H1 (cell line): ENCODE data around the gene NT5C3B. TPM values are rescaled to one million over a fixed set of nuclear protein-coding genes. Genes with fewer than 3 reads are reported as not detected.

Source experiments
- CTCF ChIA-PET: fragments of 300-600 bp; sonication (Branson Sonifier 250); formaldehyde crosslinking; loops from one replicate; lab custom pipeline; 2021; ENCODE audit not compliant: partially characterized antibody; lab: Charles Lee
- POLR2A ChIA-PET: fragments of 300-600 bp; sonication (Branson Sonifier 250); formaldehyde crosslinking; loops from one replicate; lab custom pipeline; 2021; ENCODE audit warnings: inconsistent platforms; ENCODE audit not compliant: partially characterized antibody; lab: Charles Lee
- DNase-seq, 2 experiments: peaks; one replicate each; pipeline versions ENCODE4 v3.0.0 to v3.0.0-alpha.2; 2010 to 2022; ENCODE audit warnings: low spot score in 2 of 2, low read depth in 1 of 2, mixed read lengths in 1 of 2
- FAIRE-seq: peaks from 2 replicates; lab custom pipeline; 2011; peaks lifted over from hg19 to GRCh38; lab: Jason Lieb, UNC
- H2AFZ ChIP-seq: 2 replicates; pipeline ENCODE4 v1.8.1; 2012; ENCODE audit warnings: low read length, inconsistent platforms
- H2AK5ac ChIP-seq: 2 replicates; pipeline ENCODE4 v1.6.1; 2013; ENCODE audit warnings: low read depth, low read length
- H2BK120ac ChIP-seq: replicated peaks from 2 replicates; pipeline ENCODE3; 2013; ENCODE audit warnings: low read depth, low read length, inconsistent platforms
- H2BK12ac ChIP-seq: 2 replicates; pipeline ENCODE4 v1.6.1; 2013; ENCODE audit warnings: low read depth, low read length
- H2BK15ac ChIP-seq: 2 replicates; pipeline ENCODE4 v1.6.1; 2013; ENCODE audit warnings: low read length
- H2BK20ac ChIP-seq: 2 replicates; pipeline ENCODE4 v1.6.1; 2013; ENCODE audit warnings: low read length
- H2BK5ac ChIP-seq: 2 replicates; pipeline ENCODE4 v1.6.1; 2013; ENCODE audit warnings: low read depth, low read length
- H3K14ac ChIP-seq: 2 replicates; pipeline ENCODE4 v1.6.1; 2013; ENCODE audit warnings: inconsistent platforms; ENCODE audit not compliant: insufficient read length
- H3K18ac ChIP-seq: 2 replicates; pipeline ENCODE4 v1.6.1; 2013; ENCODE audit warnings: low read length; ENCODE audit errors: extremely low read depth
- H3K23ac ChIP-seq: 2 replicates; pipeline ENCODE4 v1.6.1; 2013; ENCODE audit warnings: inconsistent platforms; ENCODE audit not compliant: insufficient read length
- H3K23me2 ChIP-seq: 2 replicates; pipeline ENCODE4 v1.6.1; 2013; ENCODE audit warnings: low read depth, low read length
- H3K27ac ChIP-seq: 2 replicates; pipeline ENCODE4 v1.6.1; 2011; ENCODE audit warnings: low read depth, low read length, inconsistent platforms
- H3K27me3 ChIP-seq, 4 experiments: replicated peaks in 1 of 4; 1 replicate in 1 of 4; 2 replicates in 3 of 4; pipeline versions ENCODE4 v1.6.1 to v1.8.1; 2011 to 2013; ENCODE audit warnings: low read length in 3 of 4, mild to moderate bottlenecking in 3 of 4, inconsistent platforms in 2 of 4, mixed read lengths in 2 of 4, moderate library complexity in 1 of 4; ENCODE audit not compliant: control insufficient read depth in 3 of 4, insufficient read depth in 3 of 4; ENCODE audit errors: extremely low read depth in 1 of 4
- H3K36me3 ChIP-seq, 4 experiments: 2 replicates each; pipeline versions ENCODE4 v1.6.1 to v1.8.1; 2011 to 2013; ENCODE audit warnings: mild to moderate bottlenecking in 4 of 4, low read length in 3 of 4, moderate library complexity in 2 of 4, control low read depth in 1 of 4, inconsistent platforms in 1 of 4; ENCODE audit not compliant: insufficient read depth in 4 of 4, control insufficient read depth in 2 of 4
- H3K4ac ChIP-seq: replicated peaks from 2 replicates; pipeline ENCODE3; 2013; ENCODE audit warnings: low read length, low read depth, mixed read lengths, inconsistent platforms; ENCODE audit not compliant: insufficient read length
- H3K4me1 ChIP-seq, 4 experiments: replicated peaks in 1 of 4; 1 replicate in 1 of 4; 2 replicates in 3 of 4; pipeline versions ENCODE4 v1.6.1 to v1.8.1; 2011 to 2013; ENCODE audit warnings: low read length in 3 of 4, inconsistent platforms in 2 of 4, mixed read lengths in 1 of 4; ENCODE audit not compliant: insufficient read depth in 4 of 4, control insufficient read depth in 3 of 4
- H3K4me2 ChIP-seq, 2 experiments: 2 replicates each; pipeline versions ENCODE4 v1.6.1 to v1.8.1; 2011 to 2013; ENCODE audit warnings: low read depth in 2 of 2, low read length in 2 of 2, control low read depth in 1 of 2, inconsistent platforms in 1 of 2, mild to moderate bottlenecking in 1 of 2; ENCODE audit not compliant: insufficient read depth in 1 of 2
- H3K4me3 ChIP-seq, 4 experiments: fragments of 200-600, 300-600 bp in 1 of 4; sonication (generic), shearing (Covaris generic), sonication (Bioruptor Twin) in 1 of 4; 2 replicates each; pipeline versions ENCODE4 v1.5.1 to v1.8.1; 2011 to 2016; ENCODE audit warnings: low read length in 4 of 4, low read depth in 3 of 4, control low read depth in 2 of 4, inconsistent platforms in 2 of 4, mild to moderate bottlenecking in 2 of 4, mixed read lengths in 1 of 4, moderate library complexity in 1 of 4; ENCODE audit not compliant: insufficient read depth in 2 of 4; ENCODE audit errors: extremely low read depth in 1 of 4
- H3K56ac ChIP-seq: replicated peaks from 2 replicates; pipeline ENCODE3; 2013; ENCODE audit warnings: low read depth, mild to moderate bottlenecking, mixed read lengths, low read length, inconsistent platforms; ENCODE audit not compliant: insufficient read length
- H3K79me1 ChIP-seq: 2 replicates; pipeline ENCODE4 v1.6.1; 2013; ENCODE audit warnings: low read depth, low read length, control low read depth
- H3K79me2 ChIP-seq, 2 experiments: 2 replicates each; pipeline versions ENCODE4 v1.6.1 to v1.8.1; 2012 to 2013; ENCODE audit warnings: low read length in 2 of 2, mild to moderate bottlenecking in 2 of 2, inconsistent platforms in 1 of 2; ENCODE audit not compliant: insufficient read depth in 2 of 2, control insufficient read depth in 1 of 2
- H3K9ac ChIP-seq, 4 experiments: replicated peaks in 1 of 4; 1 replicate in 1 of 4; 2 replicates in 3 of 4; pipeline versions ENCODE4 v1.6.1 to v1.8.1; 2011 to 2013; ENCODE audit warnings: low read depth in 3 of 4, low read length in 3 of 4, control low read depth in 2 of 4, mild to moderate bottlenecking in 2 of 4, moderate library complexity in 2 of 4, inconsistent platforms in 1 of 4; ENCODE audit errors: extremely low read depth in 1 of 4
- H3K9me3 ChIP-seq, 2 experiments: 2 replicates each; pipeline versions ENCODE4 v1.6.1 to v1.8.1; 2012 to 2013; ENCODE audit warnings: mild to moderate bottlenecking in 2 of 2, moderate library complexity in 2 of 2, control low read depth in 1 of 2, inconsistent platforms in 1 of 2, low read depth in 1 of 2, low read length in 1 of 2, mixed read lengths in 1 of 2; ENCODE audit not compliant: insufficient read depth in 2 of 2
- H4K20me1 ChIP-seq, 2 experiments: replicated peaks in 1 of 2; 2 replicates each; pipeline versions ENCODE3 to v1.8.1; 2011 to 2013; ENCODE audit warnings: inconsistent platforms in 2 of 2, low read length in 2 of 2, mild to moderate bottlenecking in 1 of 2; ENCODE audit not compliant: insufficient read depth in 2 of 2, control insufficient read depth in 1 of 2
- H4K5ac ChIP-seq: 2 replicates; pipeline ENCODE4 v1.6.1; 2013; ENCODE audit warnings: low read length, low read depth, mixed read lengths, inconsistent platforms; ENCODE audit not compliant: insufficient read length
- H4K8ac ChIP-seq: 2 replicates; pipeline ENCODE4 v1.8.0; 2013; ENCODE audit warnings: mild to moderate bottlenecking, moderate library complexity, low read length, inconsistent platforms; ENCODE audit not compliant: insufficient read depth; ENCODE audit errors: extremely low read depth
- H4K91ac ChIP-seq: replicated peaks from 2 replicates; pipeline ENCODE3; 2013; ENCODE audit warnings: low read length, mixed read lengths, inconsistent platforms; ENCODE audit not compliant: insufficient read length
- HDAC2 ChIP-seq, 2 experiments: fragments of 300-600 bp in 1 of 2; sonication (generic) in 1 of 2; IDR thresholded peaks; 2 replicates each; pipeline ENCODE4 v1.6.1; 2011 to 2012; ENCODE audit warnings: low read depth in 2 of 2, low read length in 2 of 2, mild to moderate bottlenecking in 2 of 2, moderate library complexity in 2 of 2, borderline replicate concordance in 1 of 2, inconsistent platforms in 1 of 2
- SIX5 ChIP-seq: IDR thresholded peaks from 2 replicates; pipeline ENCODE4 v1.6.1; 2011; ENCODE audit warnings: mild to moderate bottlenecking, low read depth, low read length
- WGBS, 2 experiments: shearing (Covaris generic) in 1 of 2; methylation state at CpG; one replicate each; pipeline versions ENCODE4 v1.1.6 to v1.1.7; 2013 to 2015; ENCODE audit warnings: low lambda C conversion rate in 2 of 2, mixed read lengths in 2 of 2, inconsistent platforms in 1 of 2, low coverage in 1 of 2, missing lambda C conversion rate in 1 of 2; ENCODE audit not compliant: insufficient replicate concordance in 2 of 2, insufficient coverage in 1 of 2, insufficient read length in 1 of 2; ENCODE audit errors: extremely low coverage in 1 of 2, missing lambda C conversion rate in 1 of 2; 5-methylcytosine and 5-hydroxymethylcytosine counted together
- polyA plus RNA-seq, 7 experiments: library from polyadenylated mRNA; depleted of rRNA in 3 of 7; stranded (reverse) in 5 of 7; unstranded in 2 of 7; fragments of >200 nt in 5 of 7; fragments of 200-250 nt in 2 of 7; gene quantifications; 1 replicate in 5 of 7; 2 replicates in 1 of 7; 4 replicates in 1 of 7; pipeline versions ENCODE4 v1.2.1 to v1.2.3, GENCODE V29; 2011 to 2013; ENCODE audit warnings: missing spikeins in 2 of 7, mixed read lengths in 2 of 7
- total RNA-seq: library from RNA; stranded (reverse); fragmentation: NEBNext Ultra II Directional; extraction: Animal tissue kit (Norgen Biotek cat#: 25700); gene quantifications from 2 replicates; pipeline ENCODE4 v1.2.1, GENCODE V29; 2021

NT5C3B gene
- total and polyA plus RNA-seq, 2 of the 8 experiments (the other 6 are each of a cell fraction or from before 2014, with no cell fraction given): 68.7 to 94.5 TPM

DNA sequence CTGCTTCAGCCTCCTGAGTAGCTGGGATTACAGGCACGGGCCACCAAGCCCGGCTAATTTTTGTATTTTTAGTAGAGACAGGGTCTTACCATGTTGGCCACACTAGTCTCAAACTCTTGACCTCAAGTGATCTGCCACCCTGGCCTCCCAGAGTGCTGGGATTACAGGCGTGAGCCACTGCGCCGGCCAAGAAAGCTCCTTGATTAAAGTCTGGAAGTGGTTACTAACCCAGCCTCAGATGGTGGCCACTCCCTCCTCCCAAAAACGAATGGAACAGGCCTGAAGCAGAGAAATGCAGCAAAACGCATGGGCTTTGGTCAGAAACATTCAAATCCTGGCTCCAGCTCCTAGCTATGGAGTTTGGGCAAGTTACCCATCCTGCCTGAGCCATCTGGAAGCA, 11.9 kb downstream of the NT5C3B start:
- Histone ChIP-seq H2BK5ac (no peak overlapping the region), H3K4me2 (no peak overlapping the region), H3K18ac (no peak overlapping the region), H2BK20ac (no peak overlapping the region), H3K4me3 (no peak overlapping the region), H3K79me2 (no peaks in the 10 kb centered on the region), H2BK12ac (no peak overlapping the region), H3K23ac (no peak overlapping the region), H4K5ac (no peak overlapping the region), H3K36me3 (peaks cover 7 to 56% (median 14%) of the 10 kb centered on the region in 4 experiments; a peak in 7 of 8 replicates), H3K9me3 (no peaks in the 10 kb centered on the region), H3K14ac (no peak overlapping the region), H3K4me1 (peaks cover 0 to 13% (median 9%) of the 10 kb centered on the region in 4 experiments; a peak in 6 of 7 replicates), H3K79me1 (0 out of 2 replicates have a peak, but pooled peaks cover under 1% of the 10 kb centered on the region), H4K8ac (no peak overlapping the region), H3K56ac (no peak overlapping the region), H3K27ac (no peak overlapping the region), H3K9ac (no peak overlapping the region), H3K4ac (no peak overlapping the region), H2BK15ac (no peak overlapping the region), H4K20me1 (peaks cover 1 to 4% of the 10 kb centered on the region in 2 experiments), H2AK5ac (no peak overlapping the region), H2AFZ (no peak overlapping the region), H4K91ac (no peak overlapping the region), H3K27me3 (no peaks in the 10 kb centered on the region), H2BK120ac (no peak overlapping the region), H3K23me2 (no peaks in the 10 kb centered on the region; the same call in 1 of the 2 replicates)
- TF ChIP-seq HDAC2 (IDR thresholded peaks at IDR 0.05; ENCODE audit: borderline replicate concordance in 1 of 2, low read depth in 2 of 2, low read length in 2 of 2): no peak
- TF ChIP-seq SIX5: no peak
- FAIRE-seq: no peak
- ChIA-PET POLR2A (interaction anchor here (0.6 to 5.6 kb wide), 9 partner anchors 8 to 93 kb away, joined by 3 to 40 read pairs (median 4); partner anchors contain the start of genes FKBP10, KLHL10, KLHL11 and NT5C3B), CTCF (interaction anchor here (1.1 to 1.2 kb wide), 2 partner anchors 9 to 28 kb away, joined by 3 to 6 read pairs; no protein-coding TSS in a partner anchor)
- no peak for DNase-seq
- WGBS, 2 experiments: 80% methylated on average over 7 of the region's 7 CpGs; no CpG with 5 or more reads in 1 of the 2 experiments
